ENCODE data around the gene YBEY. TPM values are rescaled to one million over a fixed set of nuclear protein-coding genes. Genes with fewer than 3 reads are reported as not detected.
A peak's percentile ranks its signal among the peaks of the same experiment; 100 is the strongest.

Gene YBEY
- total and polyA plus RNA-seq, 10 donors, result 7.8 to 32.0 (median 14.2) TPM

DNA sequence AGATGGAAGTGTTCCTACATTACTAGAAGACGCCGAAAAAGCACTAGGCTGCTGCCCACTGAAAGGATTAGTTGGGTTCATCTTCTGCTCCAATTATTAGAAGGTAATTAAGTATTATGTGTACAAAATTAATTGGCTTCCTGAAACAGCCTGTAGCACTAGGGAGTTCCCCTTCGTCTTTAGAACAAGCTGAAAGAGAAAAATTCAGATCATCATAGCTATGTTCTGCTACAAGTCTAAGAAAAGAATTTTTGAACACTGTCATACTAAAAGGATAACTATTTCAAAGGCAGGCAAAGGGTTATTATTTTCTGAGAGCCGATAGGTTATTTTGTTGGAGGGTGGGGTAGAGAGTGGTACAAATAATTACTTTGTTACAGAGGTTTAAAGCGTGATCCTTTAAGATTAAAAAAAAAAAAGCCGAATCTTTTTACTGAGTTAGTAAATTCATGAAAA is 908 bp upstream of the YBEY start, which contains the start of gene MCM3AP:
Gene MCM3AP (minus strand): TSS at position 406 of the 456 bp plus-strand sequence. CDS start 325 bp downstream, at position 81.
- TF ChIP-seq POLR2AphosphoS5 (IDR thresholded peaks at IDR 0.05) (no peak), POLR2A (IDR thresholded peaks at IDR 0.05) (no peak)
- TF ChIP-seq, protein P1, sequence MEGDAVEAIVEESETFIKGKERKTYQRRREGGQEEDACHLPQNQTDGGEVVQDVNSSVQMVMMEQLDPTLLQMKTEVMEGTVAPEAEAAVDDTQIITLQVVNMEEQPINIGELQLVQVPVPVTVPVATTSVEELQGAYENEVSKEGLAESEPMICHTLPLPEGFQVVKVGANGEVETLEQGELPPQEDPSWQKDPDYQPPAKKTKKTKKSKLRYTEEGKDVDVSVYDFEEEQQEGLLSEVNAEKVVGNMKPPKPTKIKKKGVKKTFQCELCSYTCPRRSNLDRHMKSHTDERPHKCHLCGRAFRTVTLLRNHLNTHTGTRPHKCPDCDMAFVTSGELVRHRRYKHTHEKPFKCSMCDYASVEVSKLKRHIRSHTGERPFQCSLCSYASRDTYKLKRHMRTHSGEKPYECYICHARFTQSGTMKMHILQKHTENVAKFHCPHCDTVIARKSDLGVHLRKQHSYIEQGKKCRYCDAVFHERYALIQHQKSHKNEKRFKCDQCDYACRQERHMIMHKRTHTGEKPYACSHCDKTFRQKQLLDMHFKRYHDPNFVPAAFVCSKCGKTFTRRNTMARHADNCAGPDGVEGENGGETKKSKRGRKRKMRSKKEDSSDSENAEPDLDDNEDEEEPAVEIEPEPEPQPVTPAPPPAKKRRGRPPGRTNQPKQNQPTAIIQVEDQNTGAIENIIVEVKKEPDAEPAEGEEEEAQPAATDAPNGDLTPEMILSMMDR (IDR thresholded peaks at IDR 0.05 in 8 of 11, conservative IDR thresholded peaks at IDR 0.05 in 3 of 11), result no peak
- peak within 1 kb of the TSS; percentile 68 to 99 (median 92) for H3K4me3 ChIP-seq
- intact Hi-C loops (cut with DNase I; ENCODE audit: low total_unique reads), result loop anchor here (5.0 kb wide), 1 partner anchor 42 kb away; a partner anchor contains a TSS
- H3K9me3 ChIP-seq, result no peaks in the 10 kb centered on the region
- peak within 1 kb of the TSS; percentile 90 to 98 (median 96) for H3K27ac ChIP-seq
- H3K27me3 ChIP-seq (replicated peaks in 1 of 7), result no peaks in the 10 kb centered on the region
- H3K4me1 ChIP-seq, result peaks cover 39 to 91% (median 60%) of the 10 kb centered on the region in 6 donors
- no peak for DNase-seq
- peaks cover 0 to 46% (median 20%) of the 10 kb centered on the region in 6 donors for H3K36me3 ChIP-seq
- WGBS, 5 donors, result 32 to 36% (median 34%) methylated on average over 6 of the region's 6 CpGs

DNA sequence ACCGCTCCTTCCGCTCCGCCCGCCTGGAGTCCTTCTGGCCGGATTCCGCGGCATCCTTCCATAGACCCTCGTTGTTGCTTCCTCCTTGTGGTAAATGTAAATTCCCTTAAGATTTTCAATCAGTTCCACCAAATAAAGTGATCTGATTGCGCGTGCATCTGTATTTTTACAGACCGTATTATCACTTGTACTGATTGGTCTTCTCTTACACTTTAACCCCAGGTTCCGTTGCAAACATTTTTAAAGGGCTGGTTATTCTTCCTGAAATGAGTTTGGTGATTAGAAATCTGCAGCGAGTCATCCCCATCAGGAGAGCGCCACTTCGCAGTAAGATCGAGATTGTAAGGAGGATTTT is 483 bp downstream of the YBEY start:
- TF ChIP-seq POLR2AphosphoS5 (IDR thresholded peaks at IDR 0.05), result no peak
- TF ChIP-seq, protein P1 (IDR thresholded peaks at IDR 0.05 in 8 of 11, conservative IDR thresholded peaks at IDR 0.05 in 3 of 11), result no peak
- no peak for TF ChIP-seq POLR2A (IDR thresholded peaks at IDR 0.05)
- H3K4me3 ChIP-seq, result peak overlapping the region; percentile 68 to 99 (median 92)
- no peaks in the 10 kb centered on the region for H3K9me3 ChIP-seq
- intact Hi-C loops (cut with DNase I; ENCODE audit: low total_unique reads), result loop anchor here (5.0 kb wide), 1 partner anchor 41 kb away; a partner anchor contains a TSS
- 1 to 2% (median 2%) methylated on average over 16 of the region's 16 CpGs for WGBS, 5 donors
- peak overlapping the region; percentile 90 to 98 (median 96) for H3K27ac ChIP-seq
- no peak for DNase-seq
- H3K27me3 ChIP-seq (replicated peaks in 1 of 7), result no peaks in the 10 kb centered on the region
- peaks cover 0 to 43% (median 16%) of the 10 kb centered on the region in 6 donors for H3K36me3 ChIP-seq
- peaks cover 37 to 89% (median 51%) of the 10 kb centered on the region in 6 donors for H3K4me1 ChIP-seq

DNA sequence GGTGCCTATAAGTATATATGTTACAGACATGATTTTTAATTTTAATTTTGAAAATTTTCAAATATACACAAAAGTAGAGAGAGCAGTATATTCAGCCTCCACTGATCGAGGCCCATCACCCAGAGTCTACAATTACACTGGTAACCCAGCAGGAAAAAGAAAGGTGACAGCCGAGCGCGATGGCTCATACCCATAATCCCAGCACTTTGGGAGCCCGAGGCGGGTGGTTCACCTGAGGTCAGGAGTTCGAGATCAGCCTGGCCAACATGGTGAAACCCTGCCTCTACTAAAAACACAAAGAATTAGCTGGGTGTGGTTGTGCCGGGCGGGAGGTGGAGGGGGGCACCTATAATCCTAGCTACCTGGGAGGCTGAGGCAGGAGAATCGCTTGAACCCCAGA is 1.4 kb downstream of the YBEY start:
- peak overlapping the region in 1 of 8 donors; percentile 90 for H3K4me3 ChIP-seq
- 86 to 94% (median 91%) methylated on average over 10 of the region's 10 CpGs for WGBS, 5 donors
- peak overlapping the region in 1 of 8 donors; percentile 98 for H3K27ac ChIP-seq
- H3K27me3 ChIP-seq (replicated peaks in 1 of 7), result no peaks in the 10 kb centered on the region
- H3K4me1 ChIP-seq, result peaks cover 28 to 80% (median 42%) of the 10 kb centered on the region in 6 donors
- peaks cover 0 to 42% (median 17%) of the 10 kb centered on the region in 6 donors for H3K36me3 ChIP-seq
- no peak for DNase-seq
- no peaks in the 10 kb centered on the region for H3K9me3 ChIP-seq
- no peak for TF ChIP-seq POLR2AphosphoS5 (IDR thresholded peaks at IDR 0.05)
- TF ChIP-seq, protein P1 (IDR thresholded peaks at IDR 0.05 in 8 of 11, conservative IDR thresholded peaks at IDR 0.05 in 3 of 11), result no peak
- TF ChIP-seq POLR2A (IDR thresholded peaks at IDR 0.05), result no peak
- intact Hi-C loops (cut with DNase I; ENCODE audit: low total_unique reads), result loop anchor here (5.0 kb wide), 1 partner anchor 40 kb away; a partner anchor contains a TSS

DNA sequence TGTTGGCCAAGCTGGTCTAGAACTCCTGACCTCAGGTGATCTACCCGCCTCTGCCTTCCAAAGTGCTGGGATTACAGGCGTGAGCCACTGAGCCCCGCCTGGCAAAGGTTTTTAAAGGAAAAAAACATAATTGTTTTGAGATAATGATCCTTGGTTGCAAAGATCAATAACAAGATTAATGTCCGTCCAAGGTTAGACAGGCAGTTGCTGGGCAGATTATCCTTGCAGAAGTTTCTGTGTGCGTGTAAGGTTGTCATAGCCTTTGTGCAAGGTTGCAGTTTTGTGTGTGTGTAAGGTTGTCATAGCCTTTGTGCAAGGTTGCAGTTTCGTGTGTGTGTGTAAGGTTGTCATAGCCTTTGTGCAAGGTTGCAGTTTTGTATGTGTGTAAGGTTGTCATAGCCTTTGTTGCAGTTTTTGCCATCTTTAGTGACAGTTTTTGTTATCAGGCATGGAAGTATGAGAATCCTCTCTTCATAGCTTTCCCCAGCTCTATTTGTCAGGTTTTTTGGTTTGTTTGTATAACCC is 3.6 kb downstream of the YBEY start:
- H3K4me3 ChIP-seq, result no peak overlapping the region
- intact Hi-C loops (cut with DNase I; ENCODE audit: low total_unique reads), result loop anchor here (5.0 kb wide), 1 partner anchor 38 kb away; a partner anchor contains a TSS
- peaks cover 0 to 25% (median 9%) of the 10 kb centered on the region in 6 donors for H3K36me3 ChIP-seq

More for the DNA sequence above, 3.6 kb downstream of the YBEY start:
- Histone ChIP-seq H3K27ac (no peak overlapping the region), H3K9me3 (no peaks in the 10 kb centered on the region), H3K4me1 (peaks cover 7 to 60% (median 20%) of the 10 kb centered on the region in 6 donors), H3K27me3 (replicated peaks in 1 of 7) (no peaks in the 10 kb centered on the region)
- TF ChIP-seq, protein P1 (IDR thresholded peaks at IDR 0.05 in 8 of 11, conservative IDR thresholded peaks at IDR 0.05 in 3 of 11), result no peak
- TF ChIP-seq POLR2AphosphoS5 (IDR thresholded peaks at IDR 0.05) (no peak), POLR2A (IDR thresholded peaks at IDR 0.05) (no peak)
- DNase-seq, result no peak
- WGBS, 5 donors, result 74 to 87% (median 79%) methylated on average over 6 of the region's 6 CpGs
